VCaP (cell line): ENCODE data around the gene SF3A1.
A peak's percentile ranks its signal among the peaks of the same experiment; 100 is the strongest.

Source experiments
- H3K27ac ChIP-seq: fragments of 450-650 bp; 2 replicates; pipeline ENCODE4 v1.5.1; 2017
- TF ChIP-seq, protein P1 (sequence below): fragments of 450-650 bp; conservative IDR thresholded peaks from 2 replicates; pipeline ENCODE4 v1.5.1; 2017; ENCODE audit warnings: mild to moderate bottlenecking, moderate library complexity

SF3A1 gene

DNA sequence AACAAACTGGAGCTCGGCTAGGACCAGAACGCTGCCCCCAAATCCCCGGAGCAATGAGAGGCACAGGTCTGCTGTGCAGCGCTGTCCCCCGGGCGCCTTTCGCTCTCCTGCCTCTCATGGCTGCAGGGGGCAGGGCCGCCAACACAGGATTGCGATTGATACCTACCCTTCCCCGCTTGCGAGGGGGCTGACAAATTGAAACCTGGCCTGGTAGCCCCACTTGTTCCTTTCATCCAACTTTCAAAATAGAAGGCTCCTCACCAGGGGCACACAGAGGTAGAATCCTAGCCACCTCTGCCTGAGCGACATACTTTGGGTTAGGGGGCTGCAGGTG, 66.7 kb downstream of the SF3A1 start:
- TF ChIP-seq, protein P1, sequence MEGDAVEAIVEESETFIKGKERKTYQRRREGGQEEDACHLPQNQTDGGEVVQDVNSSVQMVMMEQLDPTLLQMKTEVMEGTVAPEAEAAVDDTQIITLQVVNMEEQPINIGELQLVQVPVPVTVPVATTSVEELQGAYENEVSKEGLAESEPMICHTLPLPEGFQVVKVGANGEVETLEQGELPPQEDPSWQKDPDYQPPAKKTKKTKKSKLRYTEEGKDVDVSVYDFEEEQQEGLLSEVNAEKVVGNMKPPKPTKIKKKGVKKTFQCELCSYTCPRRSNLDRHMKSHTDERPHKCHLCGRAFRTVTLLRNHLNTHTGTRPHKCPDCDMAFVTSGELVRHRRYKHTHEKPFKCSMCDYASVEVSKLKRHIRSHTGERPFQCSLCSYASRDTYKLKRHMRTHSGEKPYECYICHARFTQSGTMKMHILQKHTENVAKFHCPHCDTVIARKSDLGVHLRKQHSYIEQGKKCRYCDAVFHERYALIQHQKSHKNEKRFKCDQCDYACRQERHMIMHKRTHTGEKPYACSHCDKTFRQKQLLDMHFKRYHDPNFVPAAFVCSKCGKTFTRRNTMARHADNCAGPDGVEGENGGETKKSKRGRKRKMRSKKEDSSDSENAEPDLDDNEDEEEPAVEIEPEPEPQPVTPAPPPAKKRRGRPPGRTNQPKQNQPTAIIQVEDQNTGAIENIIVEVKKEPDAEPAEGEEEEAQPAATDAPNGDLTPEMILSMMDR: no peak
- peak overlapping the region; percentile 78 for H3K27ac ChIP-seq

DNA sequence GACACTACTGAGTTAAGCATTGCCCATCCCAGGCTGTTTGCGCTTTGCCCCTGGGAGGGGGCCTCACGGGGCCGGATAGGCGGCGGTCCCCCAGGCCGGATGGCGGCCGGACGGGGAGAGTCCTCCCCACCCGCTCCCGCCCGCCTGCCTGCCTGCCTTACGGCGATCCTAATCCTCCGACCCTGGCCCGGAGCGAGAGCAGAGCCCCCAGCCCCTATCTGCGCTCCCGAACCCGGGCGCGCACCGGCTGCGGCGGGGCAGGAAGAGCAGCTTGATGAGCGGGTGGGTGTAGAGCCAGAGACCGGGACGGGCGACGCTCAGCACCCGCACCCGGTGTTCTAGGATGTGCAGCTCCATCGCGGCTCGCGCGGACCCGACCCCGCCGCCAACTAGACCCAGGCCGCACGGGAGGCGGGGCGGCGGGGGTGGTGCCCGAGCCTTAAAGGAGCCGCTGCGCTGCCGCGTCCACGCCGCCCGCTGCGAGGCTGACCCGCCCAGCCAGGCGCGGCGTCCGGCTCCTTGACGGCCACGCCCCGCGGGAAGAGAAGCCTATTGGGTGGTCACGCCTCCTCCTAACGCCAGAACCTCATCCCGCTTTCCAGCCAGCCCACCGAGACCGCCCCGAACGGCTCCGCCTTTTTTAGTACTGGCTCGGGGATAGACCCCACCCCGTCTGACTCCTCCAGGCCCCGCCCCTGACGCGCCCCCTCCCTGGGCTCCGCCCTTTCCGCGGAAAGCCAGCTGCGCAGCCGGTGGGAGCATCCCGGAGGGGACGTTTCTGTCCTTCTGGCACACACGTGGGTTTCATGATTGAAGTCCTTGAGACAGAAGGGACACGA, 67.3 kb downstream of the SF3A1 start, which contains the start of gene CASTOR1:
Gene CASTOR1, minus strand, starts transcription at position 365 of the 839 bp plus-strand sequence. Its CDS starts 8 bp downstream, at position 357.
- peak within 1 kb of the TSS; percentile 78 for H3K27ac ChIP-seq
- TF ChIP-seq, protein P1: no peak

DNA sequence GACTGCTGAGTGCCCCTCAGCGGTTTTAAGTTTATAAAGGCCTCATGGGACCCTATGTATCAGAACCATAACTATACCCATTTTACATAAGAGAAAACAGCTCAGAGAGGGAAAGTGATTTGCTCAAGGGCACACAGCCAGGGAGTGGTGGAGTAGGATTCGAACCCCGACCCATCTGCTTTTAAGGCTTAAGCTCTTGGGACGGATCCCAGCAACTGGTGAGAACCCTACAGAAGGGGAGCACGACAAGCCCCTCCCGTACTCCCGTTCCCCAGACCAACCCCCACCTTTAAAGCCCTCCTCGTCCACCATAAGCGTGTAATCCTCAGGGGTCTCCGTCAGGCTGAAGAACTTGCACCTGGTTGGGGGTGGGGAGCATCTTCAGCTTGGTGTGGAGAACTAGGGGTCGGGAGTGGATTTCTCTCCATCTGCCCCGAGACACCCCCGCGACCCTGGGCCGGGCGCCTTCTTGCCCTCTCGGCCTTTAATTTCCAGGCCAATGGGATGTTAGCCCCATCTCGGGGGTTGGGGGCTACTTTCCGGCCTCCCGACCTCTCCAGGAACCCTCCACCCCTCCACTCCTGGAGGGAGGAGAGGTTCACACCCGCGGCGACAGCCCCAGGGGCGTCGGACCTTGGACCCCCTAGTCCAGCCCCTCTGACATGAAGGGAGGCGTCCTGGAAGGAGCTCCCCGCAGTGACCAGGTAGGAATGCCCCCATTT, 68.1 kb downstream of the SF3A1 start:
- H3K27ac ChIP-seq: peak overlapping the region; percentile 78
- TF ChIP-seq, protein P1: no peak

DNA sequence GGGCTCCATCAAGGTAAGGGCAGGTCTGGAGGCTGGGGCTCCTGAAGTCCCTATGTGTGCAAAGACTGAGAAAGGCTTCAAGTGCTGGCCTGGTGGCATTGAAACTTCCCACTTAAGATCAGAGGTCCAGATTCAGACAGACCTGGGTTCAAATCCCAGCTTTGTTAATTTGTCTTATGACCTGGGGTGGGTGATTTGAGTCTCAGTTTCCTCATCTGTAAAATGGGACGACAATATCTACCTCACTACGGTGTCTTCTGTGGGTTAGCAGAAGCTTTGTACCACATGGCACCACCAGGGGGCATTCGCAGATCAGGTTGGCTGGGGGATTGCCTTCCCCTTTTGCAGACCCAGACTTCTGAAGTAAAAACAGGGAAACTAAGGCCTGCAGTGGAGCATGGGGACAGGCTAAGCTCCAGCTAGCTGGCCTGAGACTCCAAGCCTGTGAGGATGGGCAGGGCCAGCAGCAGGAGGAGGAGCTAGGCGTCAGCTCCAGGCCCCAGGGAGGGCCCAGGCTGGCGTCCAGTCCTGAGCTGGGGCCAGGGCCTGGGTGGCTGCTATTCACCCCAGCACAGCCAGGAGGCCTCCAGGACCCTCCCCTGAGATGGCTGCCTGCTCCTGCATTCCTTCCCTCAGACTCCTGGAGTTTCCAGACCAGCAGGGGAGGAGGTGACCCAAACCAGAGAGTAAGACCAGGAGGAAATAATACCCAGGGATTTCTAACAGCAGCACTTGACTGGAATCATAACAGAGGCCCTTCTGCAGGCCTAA, 68.9 kb downstream of the SF3A1 start:
- peak overlapping the region; percentile 78 for H3K27ac ChIP-seq
- TF ChIP-seq, protein P1: peak; percentile 81

DNA sequence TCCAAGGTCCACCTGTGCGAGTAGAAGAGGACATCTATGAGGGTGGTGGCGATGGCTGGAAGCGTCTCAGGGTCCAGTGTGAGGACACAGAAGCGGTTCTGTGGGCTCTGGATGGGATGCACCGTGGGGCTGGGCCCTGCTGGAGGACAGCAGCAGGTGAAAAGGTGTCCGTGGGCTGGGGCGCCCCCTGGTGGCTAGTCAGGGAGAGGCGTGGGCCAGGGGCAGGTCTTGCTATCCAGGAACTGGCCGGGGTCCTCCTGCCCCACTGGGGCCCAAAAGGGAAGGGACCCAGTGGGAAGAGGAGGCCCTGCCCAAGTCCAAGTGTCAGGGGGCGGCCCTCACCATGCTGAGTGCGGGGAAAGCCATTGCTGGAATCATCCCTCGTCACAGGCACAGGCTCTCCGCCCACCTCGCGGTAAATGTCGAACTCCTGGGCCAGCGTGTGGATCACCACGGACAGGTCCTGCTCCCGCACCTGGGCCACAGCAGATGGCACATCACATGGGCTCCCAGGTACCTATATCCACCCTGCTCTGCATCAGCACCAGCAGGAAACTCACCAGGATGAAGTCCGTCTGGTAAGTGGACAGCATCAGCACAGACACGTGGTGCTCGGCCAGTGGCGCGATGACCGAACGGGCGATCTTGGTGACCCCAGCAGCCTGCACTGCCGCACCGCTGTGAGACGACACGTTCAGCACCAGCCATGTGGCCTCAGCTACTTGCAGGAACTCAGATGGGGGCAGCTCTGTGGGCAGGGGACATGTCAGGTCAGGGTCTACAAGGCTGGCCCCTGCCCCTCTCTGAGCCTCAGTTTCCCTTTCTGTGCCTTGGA, 69.7 kb downstream of the SF3A1 start:
- TF ChIP-seq, protein P1: peak; percentile 91
- H3K27ac ChIP-seq: peak overlapping the region; percentile 78; the same call in 1 of the 2 replicates

DNA sequence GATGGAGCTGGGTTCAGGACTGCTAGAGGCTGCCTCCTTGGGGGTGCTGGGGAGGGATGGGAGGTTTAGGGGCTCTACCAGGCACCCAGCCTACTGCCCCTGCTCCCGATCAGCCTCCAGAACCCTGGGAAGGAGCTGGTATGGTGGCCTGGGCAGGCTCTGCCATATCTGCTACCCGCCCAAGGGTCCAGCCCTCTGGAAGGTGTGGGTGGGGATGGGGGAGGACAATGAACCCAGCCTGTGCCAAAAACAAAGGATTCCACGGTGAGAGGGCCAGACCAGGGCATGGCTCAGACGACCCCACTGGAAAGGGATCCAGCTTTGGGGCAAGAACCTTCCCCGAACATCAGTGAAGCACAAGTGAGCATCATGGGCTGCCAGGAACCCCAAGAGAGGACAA, 70.4 kb downstream of the SF3A1 start:
- no peak overlapping the region for H3K27ac ChIP-seq
- TF ChIP-seq, protein P1: no peak
